Hepatocyte (in vitro differentiated cells): ENCODE data around the gene PRKAR1A. TPM values are rescaled to one million over a fixed set of nuclear protein-coding genes. Genes with fewer than 3 reads are reported as not detected.

Experiments used
- DNase-seq: peaks from one replicate; pipeline ENCODE4 v3.0.0-alpha.2; 2016; ENCODE audit warnings: low spot score
- H2AFZ ChIP-seq: fragments of 200-600 bp; sonication (generic); 2 replicates; pipeline ENCODE4 v1.6.0; 2016; ENCODE audit warnings: antibody characterized with exemption, mild to moderate bottlenecking
- H3K27ac ChIP-seq: fragments of 200-600 bp; sonication (generic); 2 replicates; pipeline ENCODE4 v1.5.1; 2016; ENCODE audit warnings: mild to moderate bottlenecking
- H3K27me3 ChIP-seq: fragments of 200-600 bp; sonication (generic); 2 replicates; pipeline ENCODE4 v1.6.1; 2016
- H3K36me3 ChIP-seq: fragments of 200-600 bp; sonication (generic); replicated peaks from 2 replicates; pipeline ENCODE4 v1.5.1; 2016; ENCODE audit warnings: low read depth; ENCODE audit not compliant: insufficient read depth
- H3K4me1 ChIP-seq: fragments of 200-600 bp; sonication (generic); 2 replicates; pipeline ENCODE4 v1.5.1; 2016; ENCODE audit warnings: mild to moderate bottlenecking, moderate library complexity; ENCODE audit not compliant: insufficient read depth
- H3K4me2 ChIP-seq: fragments of 200-600 bp; sonication (generic); 2 replicates; pipeline ENCODE4 v1.6.0; 2016
- H3K4me3 ChIP-seq: fragments of 200-600 bp; sonication (generic); 2 replicates; pipeline ENCODE4 v1.5.1; 2016; ENCODE audit warnings: mild to moderate bottlenecking
- H3K79me2 ChIP-seq: fragments of 200-600 bp; sonication (generic); 2 replicates; pipeline ENCODE4 v1.6.0; 2017; ENCODE audit warnings: mild to moderate bottlenecking
- H3K9me2 ChIP-seq: fragments of 200-600 bp; sonication (generic); replicated peaks from 2 replicates; pipeline ENCODE4 v1.6.0; 2017; ENCODE audit warnings: mild to moderate bottlenecking; ENCODE audit not compliant: insufficient read depth
- H3K9me3 ChIP-seq: fragments of 200-600 bp; sonication (generic); 2 replicates; pipeline ENCODE4 v1.5.1; 2016; ENCODE audit warnings: low read depth, mild to moderate bottlenecking
- H4K20me1 ChIP-seq: fragments of 200-600 bp; sonication (generic); 2 replicates; pipeline ENCODE4 v1.6.0; 2016; ENCODE audit warnings: mild to moderate bottlenecking; ENCODE audit not compliant: insufficient read depth, poor library complexity, severe bottlenecking
- CTCF ChIP-seq: fragments of 200-600 bp; sonication (generic); IDR thresholded peaks from 2 replicates; pipeline ENCODE4 v1.5.1; 2016; ENCODE audit warnings: antibody characterized with exemption, mild to moderate bottlenecking; ENCODE audit not compliant: poor library complexity
- EZH2 ChIP-seq: fragments of 200-600 bp; sonication (generic); IDR thresholded peaks from 2 replicates; pipeline ENCODE4 v1.6.1; 2016; ENCODE audit warnings: antibody characterized with exemption, mild to moderate bottlenecking, borderline replicate concordance
- EZH2phosphoT487 ChIP-seq: fragments of 200-600 bp; sonication (generic); IDR thresholded peaks from one replicate; pipeline ENCODE4 v1.6.1; 2018; ENCODE audit warnings: antibody characterized with exemption, mild to moderate bottlenecking, low read depth, moderate library complexity; ENCODE audit not compliant: unreplicated experiment, severe bottlenecking
- WGBS: methylation state at CpG from one replicate; pipeline ENCODE4 v1.1.6; 2016; ENCODE audit warnings: low lambda C conversion rate; ENCODE audit errors: missing lambda C conversion rate; 5-methylcytosine and 5-hydroxymethylcytosine counted together
- polyA plus RNA-seq: library from polyadenylated mRNA; unstranded; fragments of >200 nt; fragmentation: Nextera tagmentation; extraction: Ambion mirVana; gene quantifications from 2 replicates; pipeline ENCODE4 v1.2.1, GENCODE V29; 2016
- total RNA-seq: library from RNA; depleted of rRNA; stranded (reverse); fragments of >200 nt; gene quantifications from 2 replicates; pipeline ENCODE4 v1.2.3, GENCODE V29; 2014

PRKAR1A gene
- total and polyA plus RNA-seq, 2 experiments from 2014 or later = 182 to 253 TPM

DNA sequence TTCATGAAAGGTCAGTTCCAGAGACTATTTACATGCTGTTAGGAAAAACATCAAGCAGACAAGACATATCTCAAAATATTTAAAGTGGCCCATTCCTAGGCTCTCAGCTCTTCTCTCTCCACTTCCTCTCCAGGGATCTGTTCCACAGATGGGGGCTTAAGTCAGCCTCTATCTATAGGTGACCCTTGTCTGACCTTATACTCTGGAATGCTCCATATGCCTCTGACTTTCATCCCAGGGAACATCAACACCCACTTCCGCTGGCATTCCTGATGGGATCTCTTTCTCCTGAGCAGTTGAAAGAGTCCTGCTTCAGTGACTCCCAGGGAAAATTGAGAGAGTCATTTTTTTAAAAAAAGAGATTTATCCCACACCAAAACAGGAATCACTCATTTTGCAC is 43.4 kb upstream of the PRKAR1A start:
- Histone ChIP-seq H3K27me3 (no peaks in the 10 kb centered on the region), H3K36me3 (no peaks in the 10 kb centered on the region), H3K4me2 (no peak overlapping the region), H3K4me1 (no peaks in the 10 kb centered on the region), H4K20me1 (no peaks in the 10 kb centered on the region), H2AFZ (no peak overlapping the region), H3K9me2 (no peaks in the 10 kb centered on the region), H3K9me3 (no peaks in the 10 kb centered on the region), H3K4me3 (no peak overlapping the region), H3K27ac (peak overlapping the region; percentile 57), H3K79me2 (no peaks in the 10 kb centered on the region)
- DNase-seq = no peak
- 22% methylated on average over 1 of the region's 1 CpG for WGBS
- no peak for TF ChIP-seq EZH2phosphoT487
- TF ChIP-seq EZH2 = no peak
- TF ChIP-seq CTCF = no peak

DNA sequence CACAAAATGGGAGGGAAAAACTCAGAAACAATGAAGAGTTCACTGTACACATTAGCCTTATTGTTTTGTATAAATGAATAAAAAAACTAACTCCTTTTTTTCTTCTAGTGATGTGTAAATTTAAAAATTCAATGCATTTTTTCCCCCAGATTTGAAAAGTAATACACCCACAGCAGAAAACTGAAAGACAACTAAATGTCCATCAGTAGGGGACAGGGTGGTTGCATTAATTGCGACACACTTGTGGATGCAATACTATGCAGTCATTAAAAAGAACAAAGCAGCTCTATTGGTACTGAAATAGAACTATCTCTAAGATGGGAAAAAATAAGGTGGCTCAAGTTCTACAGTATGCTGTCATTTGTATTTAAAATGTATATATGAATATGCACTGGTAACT is 41.3 kb upstream of the PRKAR1A start:
- Histone ChIP-seq H3K36me3 (no peaks in the 10 kb centered on the region), H4K20me1 (no peaks in the 10 kb centered on the region), H3K9me3 (no peaks in the 10 kb centered on the region), H3K79me2 (no peaks in the 10 kb centered on the region), H3K4me2 (no peak overlapping the region), H3K4me1 (no peaks in the 10 kb centered on the region), H3K27me3 (no peaks in the 10 kb centered on the region), H3K27ac (no peak overlapping the region), H3K9me2 (no peaks in the 10 kb centered on the region), H3K4me3 (no peak overlapping the region), H2AFZ (no peak overlapping the region)
- no peak for TF ChIP-seq EZH2
- TF ChIP-seq EZH2phosphoT487 = no peak
- no peak for TF ChIP-seq CTCF
- DNase-seq = no peak
- WGBS = 93% methylated on average over 1 of the region's 1 CpG

GRCh38 chr17:68480885-68481284 is 31.3 kb upstream of the PRKAR1A start:
- Histone ChIP-seq H3K79me2 (no peaks in the 10 kb centered on the region), H3K9me2 (no peaks in the 10 kb centered on the region), H3K4me2 (no peak overlapping the region), H3K27me3 (no peaks in the 10 kb centered on the region), H3K27ac (no peak overlapping the region), H4K20me1 (no peaks in the 10 kb centered on the region), H3K36me3 (no peaks in the 10 kb centered on the region), H3K4me1 (no peaks in the 10 kb centered on the region), H2AFZ (no peak overlapping the region), H3K9me3 (no peaks in the 10 kb centered on the region), H3K4me3 (no peak overlapping the region)
- WGBS = 91% methylated on average over 4 of the region's 4 CpGs
- no peak for TF ChIP-seq CTCF
- no peak for TF ChIP-seq EZH2
- no peak for TF ChIP-seq EZH2phosphoT487
- DNase-seq = no peak

DNA sequence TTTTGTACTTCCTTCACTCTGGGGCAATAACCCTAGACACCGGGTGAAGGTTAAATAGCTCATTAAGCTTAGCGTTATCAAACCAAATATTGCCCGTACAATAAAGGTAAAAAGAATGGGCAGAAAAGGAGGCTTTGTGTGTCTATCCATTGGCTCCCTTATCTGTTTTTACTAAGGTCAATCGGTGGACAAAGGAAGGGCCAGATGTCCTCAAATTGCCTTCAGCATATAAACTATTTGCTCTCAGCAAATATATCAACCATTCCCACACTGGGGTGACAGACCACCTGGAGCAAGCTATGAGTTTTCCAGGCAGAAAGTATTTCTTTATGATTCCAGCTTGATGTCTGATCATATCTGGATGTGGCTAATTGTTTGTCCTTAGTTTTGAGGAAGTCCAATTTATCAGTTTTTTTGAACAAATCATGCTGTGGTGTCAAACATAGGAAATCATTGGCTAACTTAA is 29.6 kb upstream of the PRKAR1A start:
- no peak for TF ChIP-seq CTCF
- WGBS = 37% methylated on average over 4 of the region's 4 CpGs
- no peaks in the 10 kb centered on the region for H3K36me3 ChIP-seq
- no peak overlapping the region for H2AFZ ChIP-seq
- H3K79me2 ChIP-seq = no peaks in the 10 kb centered on the region
- no peak for DNase-seq
- no peaks in the 10 kb centered on the region for H3K27me3 ChIP-seq
- no peaks in the 10 kb centered on the region for H3K9me2 ChIP-seq
- H3K9me3 ChIP-seq = no peaks in the 10 kb centered on the region
- no peaks in the 10 kb centered on the region for H4K20me1 ChIP-seq
- H3K27ac ChIP-seq = no peak overlapping the region
- no peak overlapping the region for H3K4me3 ChIP-seq
- H3K4me1 ChIP-seq = no peaks in the 10 kb centered on the region
- no peak overlapping the region for H3K4me2 ChIP-seq
